ENCODE results near the gene GUCY1A1.

GUCY1A1 gene

GRCh38 chr4:155761047-155761446, 94.4 kb downstream of the GUCY1A1 start:
- TF ChIP-seq CTCF (IDR thresholded peaks at IDR 0.05; ENCODE audit: low read depth, low read length, missing control alignments): no peak
- Histone ChIP-seq H3K27me3 (replicated peaks) (no peaks in the 10 kb centered on the region), H3K27ac (no peak overlapping the region), H3K4me3 (ENCODE audit: low read depth, low read length) (no peak overlapping the region), H3K36me3 (replicated peaks) (no peaks in the 10 kb centered on the region)
- in situ Hi-C loops (cut with HindIII; ENCODE audit: low pct_ligation_motif_present, low sequenced_read_pairs): no loop called here
- no peak for DNase-seq

DNA sequence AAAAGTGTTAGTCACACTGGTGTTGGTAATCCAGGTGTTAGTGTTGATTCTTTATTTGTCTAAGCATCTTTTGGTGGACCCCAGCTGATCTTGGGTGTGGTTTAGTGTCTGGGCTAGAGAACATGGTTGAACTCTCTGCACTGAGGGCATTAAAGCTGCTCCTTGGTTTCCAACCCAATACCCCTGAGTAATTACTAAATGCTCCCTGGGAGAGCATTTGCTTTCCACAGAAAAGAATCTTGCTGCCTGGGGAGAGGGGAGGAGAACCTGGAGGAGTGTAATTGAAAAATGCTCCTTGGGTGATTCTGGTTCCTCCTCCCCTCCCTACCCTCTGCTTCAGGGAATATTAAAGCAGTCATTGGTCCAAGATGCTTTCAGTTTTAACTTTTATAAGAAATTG, 95.3 kb downstream of the GUCY1A1 start:
- in situ Hi-C loops (cut with HindIII; ENCODE audit: low pct_ligation_motif_present, low sequenced_read_pairs): no loop called here
- TF ChIP-seq CTCF (IDR thresholded peaks at IDR 0.05; ENCODE audit: low read depth, low read length, missing control alignments): no peak
- Histone ChIP-seq H3K27me3 (replicated peaks) (no peaks in the 10 kb centered on the region), H3K36me3 (replicated peaks) (no peaks in the 10 kb centered on the region), H3K4me3 (ENCODE audit: low read depth, low read length) (no peak overlapping the region), H3K27ac (no peak overlapping the region)
- no peak for DNase-seq

DNA sequence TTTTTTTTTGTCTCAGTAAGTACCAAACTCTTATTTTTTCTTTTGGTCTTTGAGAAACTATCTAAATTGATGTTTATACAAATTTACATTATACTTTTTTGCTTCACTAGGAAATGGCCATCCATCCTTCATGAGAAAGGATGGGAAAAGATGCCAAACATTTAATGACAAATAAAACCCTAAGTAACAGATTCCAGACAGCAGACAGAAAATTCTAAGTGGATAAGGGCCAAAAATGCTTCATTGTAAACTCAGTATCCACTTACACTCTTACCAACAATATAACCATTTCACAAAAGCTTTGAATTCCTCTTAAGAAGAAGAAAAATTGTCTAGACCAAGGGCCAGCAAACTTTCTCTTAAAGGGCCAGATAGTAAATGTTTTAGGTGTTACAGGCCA, 95.7 kb downstream of the GUCY1A1 start:
- no peak for TF ChIP-seq CTCF (IDR thresholded peaks at IDR 0.05; ENCODE audit: low read depth, low read length, missing control alignments)
- H3K36me3 ChIP-seq (replicated peaks): no peaks in the 10 kb centered on the region
- no peak overlapping the region for H3K4me3 ChIP-seq (ENCODE audit: low read depth, low read length)
- H3K27ac ChIP-seq: no peak overlapping the region
- no peaks in the 10 kb centered on the region for H3K27me3 ChIP-seq (replicated peaks)
- DNase-seq: no peak
- in situ Hi-C loops (cut with HindIII; ENCODE audit: low pct_ligation_motif_present, low sequenced_read_pairs): no loop called here

GRCh38 chr4:155763551-155763950, 96.9 kb downstream of the GUCY1A1 start:
- H3K36me3 ChIP-seq (replicated peaks): no peaks in the 10 kb centered on the region
- no peak for TF ChIP-seq CTCF (IDR thresholded peaks at IDR 0.05; ENCODE audit: low read depth, low read length, missing control alignments)
- DNase-seq: no peak
- no peak overlapping the region for H3K27ac ChIP-seq
- H3K27me3 ChIP-seq (replicated peaks): no peaks in the 10 kb centered on the region
- in situ Hi-C loops (cut with HindIII; ENCODE audit: low pct_ligation_motif_present, low sequenced_read_pairs): no loop called here
- no peak overlapping the region for H3K4me3 ChIP-seq (ENCODE audit: low read depth, low read length)

DNA sequence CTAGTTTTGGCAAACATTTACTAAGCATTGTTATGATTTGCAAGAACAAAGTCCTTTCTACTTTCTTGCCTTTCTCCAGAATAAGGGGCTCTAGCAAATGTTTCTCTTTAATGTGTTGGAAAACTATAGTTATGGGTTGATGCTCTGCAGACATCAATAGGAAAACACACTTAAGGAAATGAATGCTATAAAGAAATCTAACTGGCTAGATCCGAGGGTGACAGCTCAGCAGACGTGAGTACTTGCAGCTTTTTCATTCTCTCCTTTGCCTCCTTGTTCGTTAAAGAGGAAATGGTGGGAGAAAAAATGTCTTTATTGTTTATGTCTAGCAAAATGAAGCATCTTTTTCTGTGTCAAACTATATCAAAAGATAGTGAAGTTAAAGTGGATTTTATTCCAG, 98.5 kb downstream of the GUCY1A1 start:
- in situ Hi-C loops (cut with HindIII; ENCODE audit: low pct_ligation_motif_present, low sequenced_read_pairs): no loop called here
- TF ChIP-seq CTCF (IDR thresholded peaks at IDR 0.05; ENCODE audit: low read depth, low read length, missing control alignments): no peak
- H3K27me3 ChIP-seq (replicated peaks): no peaks in the 10 kb centered on the region
- no peak overlapping the region for H3K4me3 ChIP-seq (ENCODE audit: low read depth, low read length)
- DNase-seq: no peak
- no peaks in the 10 kb centered on the region for H3K36me3 ChIP-seq (replicated peaks)
- no peak overlapping the region for H3K27ac ChIP-seq

DNA sequence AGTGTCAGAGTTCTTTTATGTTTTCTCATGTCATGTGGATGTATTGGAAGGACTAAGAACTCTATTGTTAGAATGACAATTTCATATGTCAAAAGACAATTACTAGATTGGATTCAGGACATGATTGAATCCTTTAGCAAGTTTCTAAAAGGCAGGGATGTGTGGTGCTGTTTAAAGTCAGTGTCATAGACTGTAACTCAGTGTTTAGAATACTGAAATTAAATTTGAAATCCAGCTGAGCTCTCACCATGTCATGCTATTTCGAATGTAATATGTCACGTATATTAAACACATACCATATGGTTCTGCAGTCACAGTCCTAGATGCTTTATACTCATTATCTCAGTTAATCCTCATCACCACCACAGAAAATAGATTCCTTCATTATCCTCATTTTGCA, 100.0 kb downstream of the GUCY1A1 start:
- Histone ChIP-seq H3K27ac (no peak overlapping the region), H3K27me3 (replicated peaks) (no peaks in the 10 kb centered on the region), H3K36me3 (replicated peaks) (no peaks in the 10 kb centered on the region), H3K4me3 (ENCODE audit: low read depth, low read length) (no peak overlapping the region)
- in situ Hi-C loops (cut with HindIII; ENCODE audit: low pct_ligation_motif_present, low sequenced_read_pairs): no loop called here
- TF ChIP-seq CTCF (IDR thresholded peaks at IDR 0.05; ENCODE audit: low read depth, low read length, missing control alignments): no peak
- no peak for DNase-seq
